C4-2B (cell line): ENCODE measurements around the gene CRY1.

Experiments used
- CTCF ChIP-seq: fragments of 450-650 bp; conservative IDR thresholded peaks from 2 replicates; pipeline ENCODE4 v1.5.1; 2017; ENCODE audit warnings: mild to moderate bottlenecking
- ZFX ChIP-seq: fragments of 450-650 bp; IDR thresholded peaks from 2 replicates; pipeline ENCODE4 v1.6.1; 2017

DNA sequence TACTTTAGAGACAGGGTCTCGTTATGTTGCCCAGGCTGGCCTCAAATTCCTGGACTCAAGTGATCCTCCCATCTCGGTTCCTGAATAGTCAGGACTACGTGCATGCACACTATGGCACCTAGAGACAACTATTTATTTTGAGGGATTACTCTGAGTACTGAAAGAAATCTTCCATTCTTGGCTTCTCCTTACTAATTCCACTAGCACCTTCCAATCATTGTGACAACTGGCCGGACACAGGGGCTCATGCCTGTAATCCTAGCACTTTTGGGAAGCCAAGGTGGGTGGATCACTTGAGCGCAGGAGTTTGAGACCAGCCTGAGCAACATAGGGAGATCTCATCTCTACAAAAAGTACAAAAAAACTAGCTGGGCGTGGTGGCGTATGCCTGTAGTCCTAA, 64.3 kb downstream of the CRY1 start:
- TF ChIP-seq CTCF (no peak), ZFX (no peak)
